Endothelial cell of umbilical vein (primary cell): Measurements from ENCODE around the gene LTB4R.

ENCODE experiments used
- CTCF ChIP-seq, 2 donors: IDR thresholded peaks; 1 replicate in 1 of 2; 2 replicates in 1 of 2; pipeline ENCODE4 v1.5.1; 2011; ENCODE audit warnings: low read length in 2 of 2, mild to moderate bottlenecking in 2 of 2, moderate library complexity in 2 of 2, control low read depth in 1 of 2, inconsistent platforms in 1 of 2, low read depth in 1 of 2; ENCODE audit not compliant: insufficient read depth in 1 of 2; ENCODE audit errors: extremely low read depth in 1 of 2
- GATA2 ChIP-seq: IDR thresholded peaks from 2 replicates; pipeline ENCODE4 v1.7.0; 2011; ENCODE audit warnings: low read depth, mild to moderate bottlenecking, moderate library complexity, mixed read lengths, low read length; ENCODE audit not compliant: insufficient read length, insufficient read depth
- MAX ChIP-seq: IDR thresholded peaks from 2 replicates; pipeline ENCODE4 v1.6.1; 2011; ENCODE audit not compliant: insufficient read depth, insufficient read length
- POLR2AphosphoS5 ChIP-seq: IDR thresholded peaks from 2 replicates; pipeline ENCODE4 v1.6.1; 2012; ENCODE audit warnings: low read depth, mild to moderate bottlenecking, control low read depth, low read length, moderate library complexity; ENCODE audit not compliant: insufficient read depth

GRCh38 chr14:24330973-24331674, 19.8 kb downstream of the LTB4R start:
- no peak for TF ChIP-seq MAX
- TF ChIP-seq GATA2 = no peak
- no peak for TF ChIP-seq POLR2AphosphoS5
- TF ChIP-seq CTCF (IDR thresholded peaks at IDR 0.05; ENCODE audit: extremely low read depth in 1 of 2, insufficient read depth in 1 of 2, low read depth in 1 of 2, low read length in 2 of 2) = no peak
